ENCODE results near the gene FDXR.

- TF ChIP-seq EZH2 (IDR thresholded peaks at IDR 0.05) (no peak), FOXP2 (optimal IDR thresholded peaks at IDR 0.05; ENCODE audit: control extremely low read depth, extremely low read length, insufficient read depth) (no peak), POLR2AphosphoS5 (IDR thresholded peaks at IDR 0.05; ENCODE audit: borderline replicate concordance, low read depth, low read length) (no peak)
These were observed 43.5 kb upstream of the FDXR start for GRCh38 chr17:74916136-74916850.
